T-cell (primary cell): ENCODE data around the gene MLLT10. TPM values are rescaled to one million over a fixed set of nuclear protein-coding genes. Genes with fewer than 3 reads are reported as not detected.
"Not testable (repeated sequence)": the region's sequence is repeated elsewhere in the genome, so short reads cannot be mapped to it uniquely, and the experiment has no call there.

Experiments used
- ATAC-seq, 4 experiments: fragments of 200-7000 bp in 3 of 4; fragments of 150-1000 bp in 1 of 4; cut with Tn5 transposase; replicated peaks in 1 of 4; 1 replicate in 3 of 4; 2 replicates in 1 of 4; pipeline ENCODE4 v1.10.0; 2021; ENCODE audit warnings: moderate library complexity in 3 of 4, mild to moderate bottlenecking in 2 of 4, moderate number of reproducible peaks in 1 of 4
- CTCF ChIA-PET, 2 donors: fragments of 300-600 bp; sonication (Branson Sonifier 250); formaldehyde crosslinking; loops; one replicate each; lab custom pipeline; 2022; ENCODE audit warnings: antibody characterized with exemption in 2 of 2; lab: Charles Lee
- POLR2A ChIA-PET, 2 donors: fragments of 300-600 bp; sonication (Branson Sonifier 250); formaldehyde crosslinking; loops; one replicate each; lab custom pipeline; 2022; ENCODE audit warnings: antibody characterized with exemption in 2 of 2; lab: Charles Lee
- DNase-seq, 35 experiments: peaks; one replicate each; pipeline versions ENCODE4 v3.0.0 to v3.0.0-alpha.2; 2013 to 2023
- H3K27ac ChIP-seq: one replicate; pipeline ENCODE4 v1.5.1; 2013; ENCODE audit warnings: low read length
- H3K27me3 ChIP-seq, 2 experiments: replicated peaks in 1 of 2; 1 replicate in 1 of 2; 2 replicates in 1 of 2; pipeline versions ENCODE4 v1.6.1 to v1.7.0; 2013; ENCODE audit warnings: low read length in 1 of 2, mixed read lengths in 1 of 2; ENCODE audit not compliant: control insufficient read depth in 2 of 2, insufficient read depth in 2 of 2; ENCODE audit errors: extremely low read depth in 1 of 2
- H3K36me3 ChIP-seq, 2 donors: 1 replicate in 1 of 2; 2 replicates in 1 of 2; pipeline versions ENCODE4 v1.6.1 to v1.7.0; 2013; ENCODE audit warnings: low read length in 1 of 2; ENCODE audit not compliant: control insufficient read depth in 2 of 2, insufficient read depth in 1 of 2; ENCODE audit errors: extremely low read depth in 1 of 2
- H3K4me1 ChIP-seq, 2 experiments: 1 replicate in 1 of 2; 2 replicates in 1 of 2; pipeline versions ENCODE4 v1.6.1 to v1.7.0; 2013; ENCODE audit warnings: low read length in 2 of 2, mixed read lengths in 1 of 2; ENCODE audit not compliant: insufficient read depth in 2 of 2, control insufficient read depth in 1 of 2; ENCODE audit errors: extremely low read depth in 1 of 2
- H3K4me3 ChIP-seq, 2 donors: 1 replicate in 1 of 2; 2 replicates in 1 of 2; pipeline versions ENCODE4 v1.5.1 to v1.7.0; 2013; ENCODE audit warnings: mild to moderate bottlenecking in 2 of 2, low read length in 1 of 2, moderate library complexity in 1 of 2; ENCODE audit not compliant: control insufficient read depth in 1 of 2; ENCODE audit errors: extremely low read depth in 1 of 2
- H3K9me3 ChIP-seq: 2 replicates; pipeline ENCODE4 v1.7.0; 2013
- H3K27ac Mint-ChIP-seq, 2 donors: one replicate each; pipeline ENCODE4 v1.8.0; 2020 to 2021; ENCODE audit warnings: mild to moderate bottlenecking in 2 of 2, mixed read lengths in 2 of 2
- H3K27me3 Mint-ChIP-seq, 2 donors: one replicate each; pipeline ENCODE4 v1.8.0; 2021 to 2022; ENCODE audit warnings: mixed read lengths in 2 of 2
- H3K36me3 Mint-ChIP-seq: one replicate; pipeline ENCODE4 v1.8.0; 2021; ENCODE audit warnings: mixed read lengths
- H3K4me1 Mint-ChIP-seq, 3 donors: one replicate each; pipeline ENCODE4 v1.8.0; 2020 to 2022; ENCODE audit warnings: mixed read lengths in 3 of 3, mild to moderate bottlenecking in 1 of 3
- H3K4me3 Mint-ChIP-seq, 3 donors: one replicate each; pipeline ENCODE4 v1.8.0; 2020 to 2022; ENCODE audit warnings: mild to moderate bottlenecking in 3 of 3, mixed read lengths in 3 of 3, moderate library complexity in 3 of 3
- H3K9me3 Mint-ChIP-seq, 3 donors: one replicate each; pipeline ENCODE4 v1.8.0; 2020 to 2022; ENCODE audit warnings: mixed read lengths in 3 of 3
- WGBS: methylation state at CpG from one replicate; pipeline ENCODE4 v1.1.5; 2013; ENCODE audit warnings: missing lambda C conversion rate; ENCODE audit not compliant: insufficient coverage; 5-methylcytosine and 5-hydroxymethylcytosine counted together
- total RNA-seq, 35 experiments: library from RNA in 6 of 35; stranded (reverse) in 6 of 35; fragments of 120-200 nt in 1 of 35; gene quantifications; one replicate each; pipeline versions ENCODE4 v1.2.1 to v1.2.4 and lab custom pipeline; 2013 to 2026

MLLT10 gene
- total RNA-seq, 5 donors from 2014 or later (not counting 1 experiment from before 2014, with no cell fraction given), result 57.7 to 76.5 (median 66.1) TPM

DNA sequence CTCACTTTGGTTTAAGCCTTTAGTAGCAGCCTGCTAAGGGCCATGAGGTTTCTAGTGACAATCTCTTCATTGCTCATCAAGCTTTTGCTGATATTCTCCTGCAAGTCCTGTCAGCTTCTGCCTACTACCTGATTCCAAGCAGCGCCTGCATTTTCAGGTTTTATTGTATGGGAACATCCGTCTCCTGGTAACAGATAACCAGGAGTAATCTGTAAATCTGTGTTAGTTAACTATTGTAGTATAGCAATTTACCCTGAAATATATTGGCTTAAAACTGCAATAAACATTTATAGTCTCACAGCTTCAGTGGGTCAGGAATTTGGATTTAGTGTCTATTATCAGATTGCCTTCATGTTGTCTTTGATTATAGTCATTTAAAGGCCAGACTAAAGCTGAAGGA lies 94.0 kb downstream of the MLLT10 start:
- no CpG with 5 or more reads among the region's 2 CpGs for WGBS
- ATAC-seq (no peak), DNase-seq (no peak)
- Mint-ChIP-seq H3K4me3 (no peak overlapping the region), H3K27me3 (no peaks in the 10 kb centered on the region), H3K27ac (no peak overlapping the region), H3K36me3 (peaks cover 65% of the 10 kb centered on the region), H3K4me1 (peaks cover 35 to 47% (median 43%) of the 10 kb centered on the region in 3 donors), H3K9me3 (no peaks in the 10 kb centered on the region)
- Histone ChIP-seq H3K27me3 (no peaks in the 10 kb centered on the region), H3K4me3 (no peak overlapping the region), H3K4me1 (peaks cover 4 to 6% of the 10 kb centered on the region in 2 experiments), H3K36me3 (peaks cover 0 to 22% of the 10 kb centered on the region in 2 donors), H3K9me3 (no peaks in the 10 kb centered on the region), H3K27ac (no peak overlapping the region)
- ChIA-PET CTCF (no interaction called here), POLR2A (no interaction called here)

DNA sequence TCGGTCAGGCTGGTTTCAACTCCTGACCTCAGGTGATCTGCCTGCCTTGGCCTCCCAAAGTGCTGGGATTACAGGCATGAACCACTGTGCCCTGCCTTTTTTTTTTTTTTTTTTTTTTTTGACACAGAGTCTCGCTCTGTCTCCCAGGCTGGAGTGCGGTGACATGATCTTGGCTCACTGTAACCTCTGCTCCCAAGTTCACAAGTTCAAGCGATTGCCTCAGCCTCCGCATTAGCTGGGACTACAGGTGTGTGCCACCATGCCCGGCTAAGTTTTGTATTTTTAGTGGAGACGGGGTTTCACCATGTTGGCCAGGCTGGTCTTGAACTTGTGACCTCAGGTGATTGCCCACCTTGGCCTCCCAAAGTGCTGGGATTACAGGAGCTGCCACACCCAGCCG lies 94.6 kb downstream of the MLLT10 start:
- not testable (repeated sequence) for H3K4me3 Mint-ChIP-seq

GRCh38 chr10:21634599-21635365 lies 100.8 kb downstream of the MLLT10 start:
- H3K4me1 ChIP-seq, result no peaks in the 10 kb centered on the region
- H3K27ac Mint-ChIP-seq, result no peak overlapping the region
- peaks cover 0 to 26% of the 10 kb centered on the region in 2 donors for H3K36me3 ChIP-seq
- ChIA-PET CTCF (interaction anchor here (0.6 kb wide), 2 partner anchors 45 to 852 kb away, joined by 3 to 6 read pairs; no protein-coding TSS in a partner anchor), POLR2A (interaction anchor here in 1 of 2 donors (0.7 kb wide), 1 partner anchor 11 kb away, joined by 14 read pairs; no protein-coding TSS in a partner anchor)
- H3K36me3 Mint-ChIP-seq, result peaks cover 62% of the 10 kb centered on the region
- H3K9me3 Mint-ChIP-seq, result no peaks in the 10 kb centered on the region
- H3K4me3 ChIP-seq, result no peak overlapping the region
- no peaks in the 10 kb centered on the region for H3K27me3 ChIP-seq
- peaks cover 37 to 43% (median 37%) of the 10 kb centered on the region in 3 donors for H3K4me1 Mint-ChIP-seq
- H3K4me3 Mint-ChIP-seq, result no peak overlapping the region
- WGBS, result no CpG with 5 or more reads among the region's 4 CpGs
- ATAC-seq (no peak), DNase-seq (no peak)
- H3K27me3 Mint-ChIP-seq, result no peaks in the 10 kb centered on the region
- no peak overlapping the region for H3K27ac ChIP-seq
- H3K9me3 ChIP-seq, result no peaks in the 10 kb centered on the region

More for the DNA sequence above, 94.6 kb downstream of the MLLT10 start:
- POLR2A ChIA-PET, H3K4me1 ChIP-seq, H3K27ac ChIP-seq, DNase-seq, ATAC-seq, H3K27me3 Mint-ChIP-seq, H3K9me3 Mint-ChIP-seq, CTCF ChIA-PET, H3K27me3 ChIP-seq, H3K4me3 ChIP-seq, H3K27ac Mint-ChIP-seq, H3K9me3 ChIP-seq: not testable (repeated sequence)
- Mint-ChIP-seq H3K36me3 (peaks cover 64% of the 10 kb centered on the region), H3K4me1 (peaks cover 35 to 45% (median 40%) of the 10 kb centered on the region in 3 donors)
- peaks cover 0 to 24% of the 10 kb centered on the region in 2 donors for H3K36me3 ChIP-seq
- WGBS, result 100% methylated on average over 5 of the region's 8 CpGs

- Mint-ChIP-seq H3K27ac (no peak overlapping the region), H3K4me3 (no peak overlapping the region), H3K9me3 (no peaks in the 10 kb centered on the region), H3K4me1 (peaks cover 25 to 41% (median 29%) of the 10 kb centered on the region in 3 donors), H3K27me3 (no peaks in the 10 kb centered on the region), H3K36me3 (peaks cover 56% of the 10 kb centered on the region)
- Histone ChIP-seq H3K9me3 (no peaks in the 10 kb centered on the region), H3K27ac (no peak overlapping the region), H3K27me3 (no peaks in the 10 kb centered on the region), H3K4me1 (no peaks in the 10 kb centered on the region), H3K36me3 (peaks cover 0 to 20% of the 10 kb centered on the region in 2 donors), H3K4me3 (no peak overlapping the region)
- WGBS, result no CpG with 5 or more reads among the region's 3 CpGs
- DNase-seq (no peak), ATAC-seq (no peak)
- POLR2A ChIA-PET, result no interaction called here
- CTCF ChIA-PET, result no interaction called here
Measured at GRCh38 chr10:21637795-21638194, 103.8 kb downstream of the MLLT10 start.

DNA sequence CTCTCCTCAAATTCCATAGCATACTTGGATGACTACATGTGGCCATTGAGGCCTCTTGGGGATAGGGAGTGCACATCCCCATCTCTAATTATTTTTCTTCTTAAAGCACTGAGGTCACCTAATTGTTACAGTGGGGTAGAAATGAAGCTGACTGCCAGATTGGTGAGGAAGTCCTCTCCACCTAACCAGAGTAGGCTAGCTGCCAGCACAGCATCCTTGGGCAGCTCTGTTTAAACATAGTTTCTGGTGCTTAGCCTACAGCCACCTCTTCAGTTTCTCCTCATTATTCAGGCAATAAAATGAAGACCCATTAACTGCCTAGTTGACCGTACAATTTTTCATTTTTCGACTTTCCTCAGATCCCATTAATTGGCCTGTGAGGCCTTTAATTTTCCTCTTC lies 104.6 kb downstream of the MLLT10 start:
- peaks cover 56% of the 10 kb centered on the region for H3K36me3 Mint-ChIP-seq
- H3K9me3 Mint-ChIP-seq, result no peaks in the 10 kb centered on the region
- WGBS, result no CpG with 5 or more reads among the region's 2 CpGs
- no peak for DNase-seq
- H3K4me3 ChIP-seq, result no peak overlapping the region
- ChIA-PET CTCF (no interaction called here), POLR2A (no interaction called here)
- H3K36me3 ChIP-seq, result peaks cover 0 to 18% of the 10 kb centered on the region in 2 donors
- no peak overlapping the region for H3K27ac Mint-ChIP-seq
- H3K4me1 Mint-ChIP-seq, result peaks cover 30 to 43% (median 32%) of the 10 kb centered on the region in 3 donors
- ATAC-seq, result no peak
- no peak overlapping the region for H3K4me3 Mint-ChIP-seq
- no peaks in the 10 kb centered on the region for H3K4me1 ChIP-seq
- no peaks in the 10 kb centered on the region for H3K9me3 ChIP-seq
- H3K27me3 Mint-ChIP-seq, result no peaks in the 10 kb centered on the region
- no peaks in the 10 kb centered on the region for H3K27me3 ChIP-seq
- H3K27ac ChIP-seq, result no peak overlapping the region

DNA sequence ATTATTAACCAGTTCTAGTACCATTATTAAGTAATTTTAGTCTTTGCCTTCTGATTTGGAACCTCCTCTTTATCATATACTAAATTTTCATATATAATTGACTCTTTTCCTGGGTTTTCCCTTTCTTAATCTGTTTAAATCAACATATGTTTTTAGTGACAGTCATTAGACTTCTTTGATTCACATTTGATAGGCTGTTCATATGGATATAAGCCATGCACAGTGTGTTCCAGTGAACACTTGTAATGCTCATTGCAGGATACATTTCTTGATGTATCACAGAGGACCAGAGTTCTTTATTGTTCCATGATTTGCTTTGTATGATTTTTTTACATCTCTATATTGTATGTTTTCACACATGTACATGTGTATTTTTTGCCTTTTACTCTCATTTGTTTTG lies 114.0 kb downstream of the MLLT10 start:
- peaks cover 3 to 13% of the 10 kb centered on the region in 2 donors for H3K36me3 ChIP-seq
- Mint-ChIP-seq H3K27ac (no peak overlapping the region), H3K9me3 (peaks cover 0 to 3% (median 0%) of the 10 kb centered on the region in 3 donors), H3K4me1 (peaks cover 37 to 59% (median 41%) of the 10 kb centered on the region in 3 donors), H3K4me3 (no peak overlapping the region), H3K27me3 (no peaks in the 10 kb centered on the region), H3K36me3 (peaks cover 39% of the 10 kb centered on the region)
- H3K27me3 ChIP-seq, result no peaks in the 10 kb centered on the region
- ChIA-PET CTCF (no interaction called here), POLR2A (interaction anchor here in 1 of 2 donors (0.6 to 0.7 kb wide), 4 partner anchors 7 to 784 kb away, joined by 3 to 6 read pairs (median 4); no protein-coding TSS in a partner anchor)
- H3K4me1 ChIP-seq, result peaks cover 6 to 10% of the 10 kb centered on the region in 2 experiments
- DNase-seq (no peak), ATAC-seq (no peak)
- no peak overlapping the region for H3K27ac ChIP-seq
- H3K4me3 ChIP-seq, result no peak overlapping the region
- H3K9me3 ChIP-seq, result no peaks in the 10 kb centered on the region
